OCI-LY3 (cell line): ENCODE results near the gene ETFBKMT.

Experiments used
- H2AFZ ChIP-seq: fragments of 200-600, 300-600 bp; shearing (Covaris generic); 2 replicates; pipeline ENCODE4 v1.6.0; 2014; ENCODE audit warnings: antibody characterized with exemption, low read depth, low read length
- H3K27ac ChIP-seq: fragments of 200-600, 300-600 bp; sonication (generic); 2 replicates; pipeline ENCODE4 v1.5.1; 2014; ENCODE audit warnings: mild to moderate bottlenecking, low read length, moderate library complexity, mixed read lengths
- H3K27me3 ChIP-seq: fragments of 200-600, 300-600 bp; sonication (generic); 2 replicates; pipeline ENCODE4 v1.6.1; 2014; ENCODE audit warnings: low read depth, low read length, mixed read lengths
- H3K36me3 ChIP-seq: fragments of 200-600, 300-600 bp; sonication (generic); replicated peaks from 2 replicates; pipeline ENCODE3; 2014; ENCODE audit warnings: low read depth, low read length, mixed read lengths
- H3K4me1 ChIP-seq: fragments of 300-600, 200-600 bp; sonication (generic); 2 replicates; pipeline ENCODE4 v1.6.1; 2014; ENCODE audit warnings: low read length, mixed read lengths
- H3K4me2 ChIP-seq: fragments of 200-600, 300-600 bp; sonication (generic); 2 replicates; pipeline ENCODE4 v1.6.1; 2014; ENCODE audit warnings: low read length, mixed read lengths
- H3K4me3 ChIP-seq: fragments of 300-600, 200-600 bp; sonication (generic); 2 replicates; pipeline ENCODE4 v1.5.1; 2014; ENCODE audit warnings: antibody characterized with exemption, mild to moderate bottlenecking, low read length, moderate library complexity
- H3K79me2 ChIP-seq: fragments of 300-600, 200-600 bp; shearing (Covaris generic); 2 replicates; pipeline ENCODE4 v1.6.1; 2014; ENCODE audit warnings: mild to moderate bottlenecking, low read length, mixed read lengths
- H3K9ac ChIP-seq: fragments of 300-600, 200-600 bp; shearing (Covaris generic); 2 replicates; pipeline ENCODE4 v1.6.0; 2014; ENCODE audit warnings: mild to moderate bottlenecking, low read length, moderate library complexity
- H3K9me3 ChIP-seq: fragments of 200-600, 300-600 bp; shearing (Covaris generic); 2 replicates; pipeline ENCODE4 v1.6.1; 2014; ENCODE audit warnings: low read length, mixed read lengths; ENCODE audit not compliant: insufficient read depth
- H4K20me1 ChIP-seq: fragments of 200-600, 300-600 bp; sonication (generic); 2 replicates; pipeline ENCODE4 v1.6.1; 2016; ENCODE audit warnings: low read length, mixed read lengths; ENCODE audit not compliant: insufficient read depth
- CTCF ChIP-seq: fragments of 200-600, 300-600 bp; sonication (generic); IDR thresholded peaks from 2 replicates; pipeline ENCODE4 v1.5.1; 2014; ENCODE audit warnings: antibody characterized with exemption, low read length, low read depth
- EZH2phosphoT487 ChIP-seq: fragments of 200-600 bp; shearing (Covaris generic); IDR thresholded peaks from 2 replicates; pipeline ENCODE4 v1.6.1; 2018; ENCODE audit warnings: antibody characterized with exemption, mixed run types, low read depth

Gene ETFBKMT

GRCh38 chr12:31659087-31659942, at the start of gene ETFBKMT:
Gene ETFBKMT, plus strand, starts transcription at chr12:31659688. Its CDS starts 2,266 bp downstream, at chr12:31661954.
- Histone ChIP-seq H2AFZ (peak within 1 kb of the TSS; percentile 86), H4K20me1 (no peaks in the 10 kb centered on the region), H3K4me2 (peak within 1 kb of the TSS; percentile 92), H3K4me3 (peak within 1 kb of the TSS; percentile 81), H3K27me3 (no peaks in the 10 kb centered on the region), H3K9me3 (no peaks in the 10 kb centered on the region), H3K4me1 (peaks cover 12% of the 10 kb centered on the region), H3K79me2 (no peaks in the 10 kb centered on the region), H3K27ac (peak within 1 kb of the TSS; percentile 71), H3K36me3 (no peaks in the 10 kb centered on the region), H3K9ac (peak within 1 kb of the TSS; percentile 82)
- TF ChIP-seq EZH2phosphoT487, result no peak
- TF ChIP-seq CTCF, result peak; percentile 33

- TF ChIP-seq EZH2phosphoT487 (no peak), CTCF (no peak)
- H3K79me2 ChIP-seq, result no peaks in the 10 kb centered on the region
- no peak overlapping the region for H3K27ac ChIP-seq
- peaks cover 14% of the 10 kb centered on the region for H3K36me3 ChIP-seq
- H3K4me3 ChIP-seq, result no peak overlapping the region
- no peaks in the 10 kb centered on the region for H3K4me1 ChIP-seq
- H3K9ac ChIP-seq, result no peak overlapping the region
- no peak overlapping the region for H3K4me2 ChIP-seq
- H2AFZ ChIP-seq, result no peak overlapping the region
- H4K20me1 ChIP-seq, result no peaks in the 10 kb centered on the region
- H3K9me3 ChIP-seq, result peaks cover 17% of the 10 kb centered on the region; the same call in 1 of the 2 replicates
- H3K27me3 ChIP-seq, result no peaks in the 10 kb centered on the region
These were observed 46.7 kb upstream of the ETFBKMT start for GRCh38 chr12:31612819-31613218.

GRCh38 chr12:31618228-31619025, 41.1 kb upstream of the ETFBKMT start:
- no peaks in the 10 kb centered on the region for H3K27me3 ChIP-seq
- H3K4me3 ChIP-seq, result no peak overlapping the region
- TF ChIP-seq EZH2phosphoT487 (no peak), CTCF (no peak)
- no peaks in the 10 kb centered on the region for H3K79me2 ChIP-seq
- peaks cover 9% of the 10 kb centered on the region for H3K4me1 ChIP-seq
- H3K9me3 ChIP-seq, result no peaks in the 10 kb centered on the region
- H3K36me3 ChIP-seq, result no peaks in the 10 kb centered on the region
- no peak overlapping the region for H3K27ac ChIP-seq
- no peak overlapping the region for H3K4me2 ChIP-seq
- H2AFZ ChIP-seq, result no peak overlapping the region
- no peak overlapping the region for H3K9ac ChIP-seq
- H4K20me1 ChIP-seq, result no peaks in the 10 kb centered on the region

- peaks cover 2% of the 10 kb centered on the region for H3K36me3 ChIP-seq
- peaks cover 9% of the 10 kb centered on the region for H3K4me1 ChIP-seq
- no peak for TF ChIP-seq CTCF
- TF ChIP-seq EZH2phosphoT487, result no peak
- no peak overlapping the region for H3K27ac ChIP-seq
- H3K4me2 ChIP-seq, result no peak overlapping the region
- no peak overlapping the region for H3K4me3 ChIP-seq
- H4K20me1 ChIP-seq, result no peaks in the 10 kb centered on the region
- no peak overlapping the region for H3K9ac ChIP-seq
- no peaks in the 10 kb centered on the region for H3K79me2 ChIP-seq
- no peaks in the 10 kb centered on the region for H3K27me3 ChIP-seq
- peaks cover 3% of the 10 kb centered on the region; the same call in 1 of the 2 replicates for H3K9me3 ChIP-seq
- no peak overlapping the region for H2AFZ ChIP-seq
These were observed 39.2 kb upstream of the ETFBKMT start for GRCh38 chr12:31620311-31620710.
